Neural progenitor cell (in vitro differentiated cells): ENCODE measurements around the gene CNGA3.

Experiments
- EZH2 ChIP-seq: fragments of 200-600 bp; sonication (generic); IDR thresholded peaks from 2 replicates; pipeline ENCODE4 v1.6.1; 2017; ENCODE audit warnings: antibody characterized with exemption, mild to moderate bottlenecking, moderate library complexity
- EZH2phosphoT487 ChIP-seq: fragments of 200-600 bp; sonication (generic); IDR thresholded peaks from 2 replicates; pipeline ENCODE4 v1.6.1; 2017; ENCODE audit warnings: antibody characterized with exemption
- TF ChIP-seq, protein P1 (sequence below): fragments of 200-600 bp; sonication (generic); IDR thresholded peaks from 2 replicates; pipeline ENCODE4 v1.5.1; 2017; ENCODE audit warnings: antibody characterized with exemption, mild to moderate bottlenecking

DNA sequence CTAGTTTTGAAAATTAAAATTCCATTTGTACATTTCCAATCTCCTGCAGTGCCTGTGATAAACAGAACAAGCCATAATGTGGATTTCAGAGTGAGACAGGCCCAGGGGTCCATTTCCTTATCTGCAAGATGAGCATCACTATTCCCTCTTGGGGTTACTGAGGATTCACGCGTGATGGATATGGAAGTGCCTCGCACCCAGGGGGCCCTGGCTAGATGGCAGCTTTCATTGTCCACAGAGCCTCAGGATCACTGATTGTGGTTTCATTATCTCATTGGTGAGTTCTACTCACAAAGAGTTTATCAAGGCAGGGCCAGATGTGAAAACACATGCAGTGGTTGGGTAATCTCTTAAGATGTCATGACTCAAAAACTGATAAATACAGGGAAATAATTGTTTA lies 11.6 kb downstream of the CNGA3 start:
- TF ChIP-seq, protein P1, sequence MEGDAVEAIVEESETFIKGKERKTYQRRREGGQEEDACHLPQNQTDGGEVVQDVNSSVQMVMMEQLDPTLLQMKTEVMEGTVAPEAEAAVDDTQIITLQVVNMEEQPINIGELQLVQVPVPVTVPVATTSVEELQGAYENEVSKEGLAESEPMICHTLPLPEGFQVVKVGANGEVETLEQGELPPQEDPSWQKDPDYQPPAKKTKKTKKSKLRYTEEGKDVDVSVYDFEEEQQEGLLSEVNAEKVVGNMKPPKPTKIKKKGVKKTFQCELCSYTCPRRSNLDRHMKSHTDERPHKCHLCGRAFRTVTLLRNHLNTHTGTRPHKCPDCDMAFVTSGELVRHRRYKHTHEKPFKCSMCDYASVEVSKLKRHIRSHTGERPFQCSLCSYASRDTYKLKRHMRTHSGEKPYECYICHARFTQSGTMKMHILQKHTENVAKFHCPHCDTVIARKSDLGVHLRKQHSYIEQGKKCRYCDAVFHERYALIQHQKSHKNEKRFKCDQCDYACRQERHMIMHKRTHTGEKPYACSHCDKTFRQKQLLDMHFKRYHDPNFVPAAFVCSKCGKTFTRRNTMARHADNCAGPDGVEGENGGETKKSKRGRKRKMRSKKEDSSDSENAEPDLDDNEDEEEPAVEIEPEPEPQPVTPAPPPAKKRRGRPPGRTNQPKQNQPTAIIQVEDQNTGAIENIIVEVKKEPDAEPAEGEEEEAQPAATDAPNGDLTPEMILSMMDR = no peak
- TF ChIP-seq EZH2phosphoT487 = no peak
- no peak for TF ChIP-seq EZH2
